ENCODE measurements around the gene TVP23C. TPM values are rescaled to one million over a fixed set of nuclear protein-coding genes. Genes with fewer than 3 reads are reported as not detected.

The TVP23C gene
- total and polyA plus RNA-seq, 9 of the 15 experiments (the other 6 are each of a cell fraction or from before 2014, with no cell fraction given): 5.7 to 16.8 (median 8.2) TPM

DNA sequence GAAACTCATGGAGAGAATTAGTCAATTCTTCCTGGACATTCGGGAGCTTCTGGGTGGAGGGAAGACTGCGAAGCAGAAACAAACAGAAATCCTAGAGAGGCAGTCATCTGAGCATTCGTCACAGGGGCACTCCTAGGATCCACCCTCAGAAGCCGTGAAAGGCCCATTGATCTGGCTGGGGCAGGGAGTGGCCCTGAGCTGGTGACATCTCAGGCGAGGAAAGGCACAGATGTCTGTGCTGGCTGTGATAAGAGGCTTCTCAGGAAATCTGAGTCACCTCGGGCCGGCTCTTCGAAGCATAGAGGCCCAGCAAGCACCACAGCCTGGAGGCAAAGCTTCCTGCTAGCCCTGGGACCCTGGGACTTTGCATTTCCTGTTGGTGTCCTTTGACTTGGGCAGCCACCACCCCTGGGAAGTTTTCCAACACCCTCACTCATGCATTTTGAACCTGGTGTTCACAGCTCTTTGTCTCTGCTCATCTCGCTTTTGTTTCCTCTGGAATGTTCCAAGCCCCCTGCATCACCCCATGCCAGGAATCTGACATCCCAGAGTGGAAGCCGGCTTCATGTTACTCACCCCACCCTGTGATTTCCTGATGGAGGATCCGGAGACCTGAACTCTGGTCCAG is 72.5 kb downstream of the TVP23C start (continued):
- TF ChIP-seq, protein P1, sequence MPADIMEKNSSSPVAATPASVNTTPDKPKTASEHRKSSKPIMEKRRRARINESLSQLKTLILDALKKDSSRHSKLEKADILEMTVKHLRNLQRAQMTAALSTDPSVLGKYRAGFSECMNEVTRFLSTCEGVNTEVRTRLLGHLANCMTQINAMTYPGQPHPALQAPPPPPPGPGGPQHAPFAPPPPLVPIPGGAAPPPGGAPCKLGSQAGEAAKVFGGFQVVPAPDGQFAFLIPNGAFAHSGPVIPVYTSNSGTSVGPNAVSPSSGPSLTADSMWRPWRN (IDR thresholded peaks at IDR 0.05; ENCODE audit: low read depth): peak; percentile 25; the same call in 1 of the 2 replicates
- no peak for TF ChIP-seq NFIX (CRISPR knock-in tag; IDR thresholded peaks at IDR 0.05; ENCODE audit: low read depth)
- no peak for TF ChIP-seq TCFL5 (CRISPR knock-in tag; conservative IDR thresholded peaks at IDR 0.05)
- no peak for TF ChIP-seq POLR2G (IDR thresholded peaks at IDR 0.05; ENCODE audit: low read depth, low read length)
- TF ChIP-seq TRIM28 (IDR thresholded peaks at IDR 0.05): no peak
- no peak for TF ChIP-seq RBM39 (optimal IDR thresholded peaks at IDR 0.05; ENCODE audit: low read depth, low read length)
- TF ChIP-seq NR1H2 (CRISPR knock-in tag; IDR thresholded peaks at IDR 0.05): no peak
- TF ChIP-seq, protein P2, sequence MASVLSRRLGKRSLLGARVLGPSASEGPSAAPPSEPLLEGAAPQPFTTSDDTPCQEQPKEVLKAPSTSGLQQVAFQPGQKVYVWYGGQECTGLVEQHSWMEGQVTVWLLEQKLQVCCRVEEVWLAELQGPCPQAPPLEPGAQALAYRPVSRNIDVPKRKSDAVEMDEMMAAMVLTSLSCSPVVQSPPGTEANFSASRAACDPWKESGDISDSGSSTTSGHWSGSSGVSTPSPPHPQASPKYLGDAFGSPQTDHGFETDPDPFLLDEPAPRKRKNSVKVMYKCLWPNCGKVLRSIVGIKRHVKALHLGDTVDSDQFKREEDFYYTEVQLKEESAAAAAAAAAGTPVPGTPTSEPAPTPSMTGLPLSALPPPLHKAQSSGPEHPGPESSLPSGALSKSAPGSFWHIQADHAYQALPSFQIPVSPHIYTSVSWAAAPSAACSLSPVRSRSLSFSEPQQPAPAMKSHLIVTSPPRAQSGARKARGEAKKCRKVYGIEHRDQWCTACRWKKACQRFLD (CRISPR knock-in tag; IDR thresholded peaks at IDR 0.05): no peak
- peak; percentile 95 for TF ChIP-seq SMARCA4 (IDR thresholded peaks at IDR 0.05)
- peak in 1 of 2 experiments; percentile 29; a peak in 1 of 4 replicates for TF ChIP-seq HDAC1 (IDR thresholded peaks at IDR 0.05)
- TF ChIP-seq, protein P3, sequence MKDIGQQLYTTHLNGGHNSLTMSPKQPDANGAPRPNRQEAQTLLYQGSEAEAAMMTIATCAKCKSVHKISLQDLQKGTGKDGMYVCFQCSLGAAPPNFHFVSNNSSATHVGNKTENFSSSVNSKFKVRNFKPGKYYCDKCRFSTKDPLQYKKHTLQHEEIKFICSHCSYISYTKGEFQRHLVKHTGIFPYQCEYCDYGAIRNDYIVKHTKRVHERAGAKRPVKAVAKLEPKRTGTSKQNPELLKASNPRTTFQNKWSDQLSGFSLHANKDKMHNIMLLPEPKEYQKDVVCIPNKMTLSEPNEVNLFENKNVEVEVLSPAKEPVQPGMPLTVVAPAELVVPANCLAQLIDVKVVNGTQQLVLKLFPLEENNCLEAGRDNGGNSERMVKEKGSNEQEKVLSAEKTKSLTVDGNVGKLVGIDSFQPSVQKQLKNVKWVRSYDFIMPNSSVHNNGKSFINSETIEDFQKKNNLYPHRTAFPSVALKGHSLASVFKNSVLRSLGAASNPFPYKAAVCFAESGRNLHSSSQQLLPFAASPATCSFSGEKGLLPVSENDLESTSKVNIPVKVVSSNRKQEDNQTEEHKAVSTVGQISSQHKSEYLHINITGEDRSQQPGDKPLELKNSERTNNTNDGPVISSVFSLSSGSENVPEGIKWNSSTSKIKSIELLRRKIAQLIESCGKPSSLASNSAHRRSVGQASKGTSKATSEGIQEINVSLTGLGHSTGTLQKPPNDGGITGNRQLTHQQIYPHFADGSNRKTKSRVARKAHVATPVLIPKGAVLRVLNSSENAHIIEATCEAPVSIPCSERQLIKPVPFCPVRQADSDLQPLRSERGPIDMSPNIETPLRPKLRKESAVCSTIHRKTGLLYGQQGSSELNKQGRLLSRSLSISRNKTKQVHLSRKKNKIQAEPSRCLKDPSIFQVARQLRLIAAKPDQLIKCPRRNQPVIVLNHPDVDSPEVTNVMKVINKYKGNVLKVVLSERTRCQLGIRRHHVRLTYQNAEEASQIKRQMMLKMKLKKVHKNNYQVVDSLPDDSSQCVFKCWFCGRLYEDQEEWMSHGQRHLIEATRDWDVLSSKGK (CRISPR knock-in tag; IDR thresholded peaks at IDR 0.05): no peak
- TF ChIP-seq MCM2 (IDR thresholded peaks at IDR 0.05; ENCODE audit: low read depth): no peak
- peak; percentile 75 for TF ChIP-seq SMAD4 (CRISPR knock-in tag; conservative IDR thresholded peaks at IDR 0.05)
- TF ChIP-seq ZNF830 (CRISPR knock-in tag; IDR thresholded peaks at IDR 0.05): no peak
- TF ChIP-seq, protein P4, sequence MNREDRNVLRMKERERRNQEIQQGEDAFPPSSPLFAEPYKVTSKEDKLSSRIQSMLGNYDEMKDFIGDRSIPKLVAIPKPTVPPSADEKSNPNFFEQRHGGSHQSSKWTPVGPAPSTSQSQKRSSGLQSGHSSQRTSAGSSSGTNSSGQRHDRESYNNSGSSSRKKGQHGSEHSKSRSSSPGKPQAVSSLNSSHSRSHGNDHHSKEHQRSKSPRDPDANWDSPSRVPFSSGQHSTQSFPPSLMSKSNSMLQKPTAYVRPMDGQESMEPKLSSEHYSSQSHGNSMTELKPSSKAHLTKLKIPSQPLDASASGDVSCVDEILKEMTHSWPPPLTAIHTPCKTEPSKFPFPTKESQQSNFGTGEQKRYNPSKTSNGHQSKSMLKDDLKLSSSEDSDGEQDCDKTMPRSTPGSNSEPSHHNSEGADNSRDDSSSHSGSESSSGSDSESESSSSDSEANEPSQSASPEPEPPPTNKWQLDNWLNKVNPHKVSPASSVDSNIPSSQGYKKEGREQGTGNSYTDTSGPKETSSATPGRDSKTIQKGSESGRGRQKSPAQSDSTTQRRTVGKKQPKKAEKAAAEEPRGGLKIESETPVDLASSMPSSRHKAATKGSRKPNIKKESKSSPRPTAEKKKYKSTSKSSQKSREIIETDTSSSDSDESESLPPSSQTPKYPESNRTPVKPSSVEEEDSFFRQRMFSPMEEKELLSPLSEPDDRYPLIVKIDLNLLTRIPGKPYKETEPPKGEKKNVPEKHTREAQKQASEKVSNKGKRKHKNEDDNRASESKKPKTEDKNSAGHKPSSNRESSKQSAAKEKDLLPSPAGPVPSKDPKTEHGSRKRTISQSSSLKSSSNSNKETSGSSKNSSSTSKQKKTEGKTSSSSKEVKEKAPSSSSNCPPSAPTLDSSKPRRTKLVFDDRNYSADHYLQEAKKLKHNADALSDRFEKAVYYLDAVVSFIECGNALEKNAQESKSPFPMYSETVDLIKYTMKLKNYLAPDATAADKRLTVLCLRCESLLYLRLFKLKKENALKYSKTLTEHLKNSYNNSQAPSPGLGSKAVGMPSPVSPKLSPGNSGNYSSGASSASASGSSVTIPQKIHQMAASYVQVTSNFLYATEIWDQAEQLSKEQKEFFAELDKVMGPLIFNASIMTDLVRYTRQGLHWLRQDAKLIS (CRISPR knock-in tag; IDR thresholded peaks at IDR 0.05): no peak
- TF ChIP-seq ZNF77 (CRISPR knock-in tag; IDR thresholded peaks at IDR 0.05): no peak

All from K562 (cell line).